Measurements from ENCODE around the gene NATD1.
"Not testable (repeated sequence)": the region's sequence is repeated elsewhere in the genome, so short reads cannot be mapped to it uniquely, and the experiment has no call there.

NATD1 gene

GRCh38 chr17:21199856-21200255, 53.4 kb downstream of the NATD1 start:
- TF ChIP-seq, protein P1, sequence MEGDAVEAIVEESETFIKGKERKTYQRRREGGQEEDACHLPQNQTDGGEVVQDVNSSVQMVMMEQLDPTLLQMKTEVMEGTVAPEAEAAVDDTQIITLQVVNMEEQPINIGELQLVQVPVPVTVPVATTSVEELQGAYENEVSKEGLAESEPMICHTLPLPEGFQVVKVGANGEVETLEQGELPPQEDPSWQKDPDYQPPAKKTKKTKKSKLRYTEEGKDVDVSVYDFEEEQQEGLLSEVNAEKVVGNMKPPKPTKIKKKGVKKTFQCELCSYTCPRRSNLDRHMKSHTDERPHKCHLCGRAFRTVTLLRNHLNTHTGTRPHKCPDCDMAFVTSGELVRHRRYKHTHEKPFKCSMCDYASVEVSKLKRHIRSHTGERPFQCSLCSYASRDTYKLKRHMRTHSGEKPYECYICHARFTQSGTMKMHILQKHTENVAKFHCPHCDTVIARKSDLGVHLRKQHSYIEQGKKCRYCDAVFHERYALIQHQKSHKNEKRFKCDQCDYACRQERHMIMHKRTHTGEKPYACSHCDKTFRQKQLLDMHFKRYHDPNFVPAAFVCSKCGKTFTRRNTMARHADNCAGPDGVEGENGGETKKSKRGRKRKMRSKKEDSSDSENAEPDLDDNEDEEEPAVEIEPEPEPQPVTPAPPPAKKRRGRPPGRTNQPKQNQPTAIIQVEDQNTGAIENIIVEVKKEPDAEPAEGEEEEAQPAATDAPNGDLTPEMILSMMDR (IDR thresholded peaks at IDR 0.05; ENCODE audit: insufficient read depth, low read depth, low read length, missing control alignments), result no peak
- H3K4me3 ChIP-seq (ENCODE audit: low read length), result no peak overlapping the region

DNA sequence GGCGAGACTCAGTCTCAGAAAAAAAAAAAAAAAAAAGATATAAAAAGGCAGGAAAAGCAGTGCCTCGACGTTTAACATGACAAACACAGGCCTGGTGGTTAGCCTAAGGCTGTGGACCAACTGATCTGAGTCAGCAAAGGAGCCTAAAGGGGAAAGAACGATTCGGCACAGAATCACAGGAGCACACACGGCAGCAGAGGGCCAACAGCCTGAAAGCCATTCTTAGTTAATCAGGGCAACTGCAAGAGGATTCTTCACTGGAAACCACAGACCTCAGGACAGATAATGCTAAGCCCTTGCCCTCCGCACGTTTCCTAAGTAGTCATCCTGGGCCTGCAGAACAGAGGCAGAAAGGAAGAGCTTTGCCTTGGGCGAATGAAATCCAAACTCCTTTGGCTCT, 53.9 kb downstream of the NATD1 start:
- no peak overlapping the region for H3K4me3 ChIP-seq (ENCODE audit: low read length)
- peak; percentile 47 for DNase-seq (ENCODE audit: low read depth)
- TF ChIP-seq, protein P1 (IDR thresholded peaks at IDR 0.05; ENCODE audit: insufficient read depth, low read depth, low read length, missing control alignments), result no peak

More at GRCh38 chr17:21199856-21200255, 53.4 kb downstream of the NATD1 start:
- DNase-seq (ENCODE audit: low read depth), result no peak

GRCh38 chr17:21198411-21198810, 54.8 kb downstream of the NATD1 start:
- DNase-seq (ENCODE audit: low read depth), result no peak
- no peak overlapping the region for H3K4me3 ChIP-seq (ENCODE audit: low read length)
- TF ChIP-seq, protein P1 (IDR thresholded peaks at IDR 0.05; ENCODE audit: insufficient read depth, low read depth, low read length, missing control alignments), result no peak

DNA sequence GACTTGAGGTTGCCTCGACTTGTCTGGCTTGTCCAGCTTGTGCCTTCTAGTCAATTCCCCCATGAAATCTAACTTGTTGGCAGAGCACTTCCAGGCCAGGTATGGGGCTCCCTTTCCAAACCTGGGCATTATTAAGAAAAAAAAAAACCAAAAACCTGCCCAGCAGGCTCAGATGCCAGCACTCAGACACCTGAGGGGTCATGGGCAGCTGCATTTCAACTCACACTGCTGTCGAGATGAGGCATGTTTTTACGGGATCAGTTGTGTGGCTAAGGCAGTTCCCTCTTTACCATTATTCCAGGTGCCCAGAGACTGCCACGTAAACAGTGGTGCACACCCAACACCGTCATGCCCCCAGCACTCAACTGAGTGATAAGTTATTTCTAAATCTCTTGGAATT, 57.1 kb downstream of the NATD1 start:
- no peak overlapping the region for H3K4me3 ChIP-seq (ENCODE audit: low read length)
- TF ChIP-seq, protein P1 (IDR thresholded peaks at IDR 0.05; ENCODE audit: insufficient read depth, low read depth, low read length, missing control alignments), result no peak
- peak; percentile 60 for DNase-seq (ENCODE audit: low read depth)

DNA sequence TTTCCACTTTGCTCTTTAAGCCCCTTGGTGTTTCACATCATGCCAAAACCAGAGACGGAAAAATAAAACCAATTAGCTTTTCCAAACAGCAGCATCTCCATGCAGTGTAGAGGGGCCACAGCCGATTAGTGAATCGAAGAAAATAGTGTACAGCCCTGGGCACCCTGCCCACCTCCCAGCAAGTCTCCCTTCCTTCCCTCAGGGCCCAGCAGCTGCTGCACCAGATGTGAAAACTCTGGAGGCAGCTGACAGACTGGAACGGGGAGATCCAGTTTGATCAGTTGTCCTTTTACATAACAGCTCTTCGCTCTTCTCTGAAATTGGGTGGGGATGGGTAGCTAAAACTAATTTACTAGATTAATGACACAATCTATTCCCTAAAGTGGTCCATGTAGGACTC, 58.5 kb downstream of the NATD1 start:
- peak; percentile 59 for DNase-seq (ENCODE audit: low read depth)
- TF ChIP-seq, protein P1 (IDR thresholded peaks at IDR 0.05; ENCODE audit: insufficient read depth, low read depth, low read length, missing control alignments), result no peak
- H3K4me3 ChIP-seq (ENCODE audit: low read length), result no peak overlapping the region

- TF ChIP-seq, protein P1 (IDR thresholded peaks at IDR 0.05; ENCODE audit: insufficient read depth, low read depth, low read length, missing control alignments), result no peak
- no peak overlapping the region for H3K4me3 ChIP-seq (ENCODE audit: low read length)
- DNase-seq (ENCODE audit: low read depth), result no peak
Measured at GRCh38 chr17:21194226-21194625, 59.0 kb downstream of the NATD1 start.

- TF ChIP-seq, protein P1 (IDR thresholded peaks at IDR 0.05; ENCODE audit: insufficient read depth, low read depth, low read length, missing control alignments), result no peak
- H3K4me3 ChIP-seq (ENCODE audit: low read length), result no peak overlapping the region
- DNase-seq (ENCODE audit: low read depth), result no peak
Measured at GRCh38 chr17:21193031-21193430, 60.2 kb downstream of the NATD1 start.

DNA sequence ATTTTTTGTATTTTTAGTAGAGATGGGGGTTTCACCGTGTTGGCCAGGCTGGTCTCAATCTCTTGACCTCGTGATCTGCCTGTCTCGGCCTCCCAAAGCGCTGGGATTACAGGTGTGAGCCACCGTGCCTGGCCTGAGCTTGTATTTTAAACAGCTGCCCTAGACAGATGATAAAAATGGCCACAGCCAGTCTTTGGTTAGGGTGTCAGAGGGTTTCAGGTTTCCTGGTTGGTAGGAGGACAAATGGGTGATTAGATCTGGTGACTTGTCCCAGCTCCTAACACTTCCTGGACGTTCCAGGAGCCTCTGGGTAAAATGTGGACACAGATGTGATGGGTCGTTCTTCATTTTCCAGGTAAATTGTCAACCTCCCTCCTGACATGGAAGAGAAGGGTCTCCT, 60.8 kb downstream of the NATD1 start:
- DNase-seq (ENCODE audit: low read depth); H3K4me3 ChIP-seq (ENCODE audit: low read length): not testable (repeated sequence)

Measured in epithelial cell of esophagus (primary cell).